COLO668 (cell line): ENCODE measurements around the gene TXNDC12.

Source experiments
- DNase-seq: peaks from one replicate; lab custom pipeline; 2025; ENCODE audit not compliant: unreplicated experiment; lab: John Stamatoyannopoulos, UW

Gene TXNDC12

GRCh38 chr1:52002038-52002917 lies 52.7 kb downstream of the TXNDC12 start:
- peak; percentile 89 for DNase-seq

GRCh38 chr1:51998701-51999100 lies 56.3 kb downstream of the TXNDC12 start:
- no peak for DNase-seq

GRCh38 chr1:51997974-51998382 lies 57.0 kb downstream of the TXNDC12 start:
- no peak for DNase-seq

GRCh38 chr1:51990478-51990965 lies 64.5 kb downstream of the TXNDC12 start, which contains the start of gene RAB3B:
TSS of gene RAB3B (minus strand) at chr1:51990700. CDS start at chr1:51977117, 13,583 bp downstream.
- peak; percentile 96 for DNase-seq

- DNase-seq = peak; percentile 58
Measured at GRCh38 chr1:51989582-51990477, 65.2 kb downstream of the TXNDC12 start.

- no peak for DNase-seq
Measured at GRCh38 chr1:51988254-51988653, 66.7 kb downstream of the TXNDC12 start.

GRCh38 chr1:51986718-51987117 lies 68.3 kb downstream of the TXNDC12 start:
- no peak for DNase-seq

GRCh38 chr1:51982161-51982560 lies 72.8 kb downstream of the TXNDC12 start:
- no peak for DNase-seq

GRCh38 chr1:51981555-51981954 lies 73.4 kb downstream of the TXNDC12 start:
- DNase-seq = no peak

- DNase-seq = no peak
Measured at GRCh38 chr1:51978099-51978498, 76.9 kb downstream of the TXNDC12 start.

- DNase-seq = peak; percentile 92
Measured at GRCh38 chr1:51976846-51977602, 78.0 kb downstream of the TXNDC12 start.

- DNase-seq = peak; percentile 63
Measured at GRCh38 chr1:51973587-51974474, 81.2 kb downstream of the TXNDC12 start.
